Measurements from ENCODE around the gene SNPH. TPM values are rescaled to one million over a fixed set of nuclear protein-coding genes. Genes with fewer than 3 reads are reported as not detected.

The SNPH gene
- total and polyA plus RNA-seq, 2 of the 4 experiments (the other 2 are of a cell fraction) = 3.1 to 4.5 TPM

- no TSS peak for BruUV-seq (replicated peaks)
- dilution Hi-C loops (cut with HindIII; ENCODE audit: low sequenced_read_pairs, unreplicated experiment) (no loop called here), in situ Hi-C loops (cut with MboI; ENCODE audit: low sequenced_read_pairs) (loop anchor here (25.0 kb wide), 1 partner anchor 499 kb away; no protein-coding TSS in a partner anchor), intact Hi-C loops (cut with micrococcal nuclease) (no loop called here)
- no peak overlapping the region for H2AK5ac ChIP-seq (ENCODE audit: low read depth, low read length)
- DNase-seq = no peak
- H3K9me1 ChIP-seq (ENCODE audit: insufficient read depth, low read length) = peaks cover 35% of the 10 kb centered on the region
- no peak overlapping the region for H2BK120ac ChIP-seq (ENCODE audit: low read depth, low read length)
- no peak overlapping the region; the same call in 1 of the 2 replicates for H3K4ac ChIP-seq (ENCODE audit: low read depth, low read length)
- H3K9me3 ChIP-seq (ENCODE audit: control insufficient read depth, insufficient read depth, low read length) = no peaks in the 10 kb centered on the region
- H3K79me1 ChIP-seq (ENCODE audit: low read depth in 1 of 2, low read length in 2 of 2) = peaks cover 14 to 67% of the 10 kb centered on the region in 2 experiments
- no peak overlapping the region for H3K4me3 ChIP-seq (ENCODE audit: insufficient read depth, low read depth, low read length)
- no peak overlapping the region for H2BK5ac ChIP-seq (ENCODE audit: low read depth, low read length, poor library complexity, severe bottlenecking)
- H3K23ac ChIP-seq (ENCODE audit: low read depth, low read length) = no peak overlapping the region
- no peak overlapping the region for H2AK9ac ChIP-seq (replicated peaks; ENCODE audit: low read depth, low read length, poor library complexity)
- H3K56ac ChIP-seq (ENCODE audit: extremely low read depth, insufficient read depth, low read length) = no peak overlapping the region
- H4K91ac ChIP-seq (ENCODE audit: insufficient read depth, low read depth, low read length) = no peak overlapping the region
- H3K27ac ChIP-seq (ENCODE audit: insufficient read depth, low read length) = no peak overlapping the region
- no peak overlapping the region for H4K8ac ChIP-seq (ENCODE audit: low read depth in 2 of 2, low read length in 2 of 2)
- CTCF ChIA-PET = no interaction called here
- peaks cover 13% of the 10 kb centered on the region for H4K20me1 ChIP-seq (ENCODE audit: insufficient read depth, low read length)
- no peak overlapping the region for H2AFZ ChIP-seq (replicated peaks; ENCODE audit: low read length, poor library complexity)
- no CpG with 5 or more reads among the region's 5 CpGs for WGBS, 2 experiments (ENCODE audit: extremely low coverage in 2 of 2, insufficient read length in 1 of 2)
- H3K9ac ChIP-seq (ENCODE audit: low read depth, low read length) = no peak overlapping the region
- no peak for ATAC-seq (ENCODE audit: low read depth)
- H3K4me2 ChIP-seq (ENCODE audit: low read depth, low read length) = no peak overlapping the region
- H3K14ac ChIP-seq (replicated peaks; ENCODE audit: low read depth, low read length) = no peak overlapping the region
- no peak for TF ChIP-seq MAFK (IDR thresholded peaks at IDR 0.05; ENCODE audit: low read depth, low read length)
- no peak for TF ChIP-seq RFX5 (IDR thresholded peaks at IDR 0.05; ENCODE audit: low read depth, low read length)
- TF ChIP-seq BHLHE40 (IDR thresholded peaks at IDR 0.05; ENCODE audit: low read depth, low read length) = no peak
- TF ChIP-seq CHD1 (IDR thresholded peaks at IDR 0.05; ENCODE audit: low read depth, low read length) = no peak
- TF ChIP-seq POLR2A (IDR thresholded peaks at IDR 0.05; ENCODE audit: low read depth, low read length) = no peak
- TF ChIP-seq RAD21 (IDR thresholded peaks at IDR 0.05; ENCODE audit: low read length) = no peak
- TF ChIP-seq RCOR1 (IDR thresholded peaks at IDR 0.05; ENCODE audit: insufficient replicate concordance, low read length) = no peak
- TF ChIP-seq MXI1 (IDR thresholded peaks at IDR 0.05; ENCODE audit: borderline replicate concordance, low read depth, low read length) = no peak
- TF ChIP-seq ELK1 (IDR thresholded peaks at IDR 0.05; ENCODE audit: borderline replicate concordance, low read depth, low read length) = no peak
- no peak for TF ChIP-seq NFE2L2 (IDR thresholded peaks at IDR 0.05; ENCODE audit: low read depth, low read length)
- no peak for TF ChIP-seq USF2 (IDR thresholded peaks at IDR 0.05; ENCODE audit: low read depth, low read length)
- no peak for TF ChIP-seq SMC3 (IDR thresholded peaks at IDR 0.05; ENCODE audit: low read depth, low read length)
- TF ChIP-seq MAZ (IDR thresholded peaks at IDR 0.05; ENCODE audit: borderline replicate concordance, low read depth, low read length) = no peak
- TF ChIP-seq FOS (IDR thresholded peaks at IDR 0.05; ENCODE audit: low read depth, low read length) = no peak
- no peak for TF ChIP-seq CTCF (conservative IDR thresholded peaks at IDR 0.05; ENCODE audit: low read depth, low read length)
- POLR2A ChIA-PET (ENCODE audit: unreplicated experiment) = no interaction called here
- no peak overlapping the region for H3K18ac ChIP-seq (ENCODE audit: low read depth, low read length)
- H3K4me1 ChIP-seq (ENCODE audit: control insufficient read depth, insufficient read depth, low read length) = peaks cover 19% of the 10 kb centered on the region
- no peak overlapping the region for H2BK20ac ChIP-seq (ENCODE audit: low read depth, low read length)
- H4K5ac ChIP-seq (ENCODE audit: low read depth, low read length) = no peak overlapping the region
- no peaks in the 10 kb centered on the region for H3K27me3 ChIP-seq (ENCODE audit: control insufficient read depth, insufficient read depth, low read length)
- H2BK15ac ChIP-seq (ENCODE audit: low read depth, low read length) = no peak overlapping the region
- peaks cover 3% of the 10 kb centered on the region; the same call in 1 of the 2 replicates for H3K36me3 ChIP-seq (ENCODE audit: control insufficient read depth, insufficient read depth, low read length)
These were observed 72.0 kb downstream of the SNPH start for GRCh38 chr20:1338096-1338495.

Measured in IMR-90 (cell line).